Panc1 (cell line): ENCODE results near the gene LHPP. TPM values are rescaled to one million over a fixed set of nuclear protein-coding genes. Genes with fewer than 3 reads are reported as not detected.

Source experiments
- ATAC-seq: fragments of 200-7000 bp; cut with Tn5 transposase; 2 replicates; pipeline ENCODE4 v1.9.1; 2020; ENCODE audit warnings: mild to moderate bottlenecking, moderate library complexity
- BruUV-seq: library from RNA; stranded (reverse); fragments of 400-500 nt; replicated peaks from 2 replicates; lab custom pipeline; 2021; lab: Mats Ljungman, UMichigan
- CTCF ChIA-PET: fragments of 300-600 bp; sonication (Branson Sonifier 250); formaldehyde crosslinking; loops from one replicate; lab custom pipeline; 2022; ENCODE audit warnings: antibody characterized with exemption; lab: Charles Lee
- POLR2A ChIA-PET: fragments of 300-600 bp; sonication (Branson Sonifier 250); formaldehyde crosslinking; loops from one replicate; lab custom pipeline; 2022; ENCODE audit warnings: antibody characterized with exemption; lab: Charles Lee
- DNase-seq: peaks from one replicate; pipeline ENCODE4 v3.0.0-alpha.2; 2010; ENCODE audit warnings: low read depth, low spot score
- H3K27ac ChIP-seq: 2 replicates; pipeline ENCODE4 v1.5.1; 2011; ENCODE audit warnings: mild to moderate bottlenecking, low read length, inconsistent platforms
- H3K27me3 ChIP-seq: fragments of 200-500 bp; sonication (Bioruptor generic); 2 replicates; pipeline ENCODE4 v1.6.0; 2014; ENCODE audit warnings: low read length, inconsistent platforms; ENCODE audit not compliant: control insufficient read depth, insufficient read depth
- H3K36me3 ChIP-seq: fragments of 200-500 bp; sonication (Bioruptor generic); 2 replicates; pipeline ENCODE4 v1.5.1; 2014; ENCODE audit warnings: inconsistent platforms, mild to moderate bottlenecking, low read length, moderate library complexity; ENCODE audit not compliant: control insufficient read depth, insufficient read depth
- H3K4me1 ChIP-seq: 2 replicates; pipeline ENCODE4 v1.5.1; 2011; ENCODE audit warnings: inconsistent platforms, mild to moderate bottlenecking, low read length, moderate library complexity; ENCODE audit not compliant: control insufficient read depth, insufficient read depth
- H3K4me3 ChIP-seq, 2 experiments: 2 replicates each; pipeline ENCODE4 v1.5.1; 2011 to 2012; ENCODE audit warnings: low read depth in 2 of 2, low read length in 2 of 2, mild to moderate bottlenecking in 2 of 2, inconsistent platforms in 1 of 2, moderate library complexity in 1 of 2
- H3K9me3 ChIP-seq: fragments of 200-500 bp; sonication (Bioruptor generic); 2 replicates; pipeline ENCODE4 v1.5.1; 2014; ENCODE audit warnings: low read depth, mild to moderate bottlenecking, inconsistent platforms, low read length, moderate library complexity; ENCODE audit not compliant: control insufficient read depth, insufficient read depth
- CTCF ChIP-seq: fragments of 450-650 bp; IDR thresholded peaks from 2 replicates; pipeline ENCODE4 v1.5.1; 2017; ENCODE audit warnings: mild to moderate bottlenecking
- POLR2AphosphoS5 ChIP-seq: IDR thresholded peaks from 2 replicates; pipeline ENCODE4 v1.6.1; 2012; ENCODE audit warnings: mild to moderate bottlenecking, low read depth, low read length, moderate library complexity
- SIN3A ChIP-seq: IDR thresholded peaks from 2 replicates; pipeline ENCODE4 v1.6.1; 2012; ENCODE audit warnings: low read depth, mild to moderate bottlenecking, low read length, moderate library complexity, borderline replicate concordance; ENCODE audit not compliant: insufficient read depth
- TCF7L2 ChIP-seq: IDR thresholded peaks from 2 replicates; pipeline ENCODE4 v1.6.1; 2011; ENCODE audit warnings: mild to moderate bottlenecking, low read depth, low read length, inconsistent platforms
- in situ Hi-C: cut with HindIII; loops from 2 replicates; pipeline ENCODE4 v1.10.0; 2016; ENCODE audit warnings: low sequenced_read_pairs, low pct_unique_long_range_greater_than_20kb
- intact Hi-C: fragments of 100-400 bp; cut with micrococcal nuclease; formaldehyde crosslinking; loops from one replicate; pipeline ENCODE4 v1.10.0; 2022; ENCODE audit not compliant: unreplicated experiment
- total RNA-seq: library from RNA; stranded (reverse); gene quantifications from one replicate; pipeline ENCODE4 v1.2.1, GENCODE V29; 2021; ENCODE audit not compliant: unreplicated experiment
- TF ChIP-seq, protein P1 (sequence below), 2 experiments: IDR thresholded peaks; 2 replicates each; pipeline ENCODE4 v1.6.1; 2011 to 2012; ENCODE audit warnings: low read depth in 2 of 2, control low read depth in 1 of 2, low read length in 1 of 2, mild to moderate bottlenecking in 1 of 2, moderate library complexity in 1 of 2; ENCODE audit not compliant: insufficient read depth in 1 of 2

Gene LHPP
- total RNA-seq, 1 experiment from 2014 or later = 15.0 TPM

GRCh38 chr10:124453960-124454610, 7.5 kb upstream of the LHPP start:
- ATAC-seq (no peak), DNase-seq (no peak)
- ChIA-PET POLR2A (no interaction called here), CTCF (interaction anchor here (0.6 kb wide), 1 partner anchor 30 kb away, joined by 3 read pairs; no protein-coding TSS in a partner anchor)
- intact Hi-C loops = no loop called here
- no peak overlapping the region for H3K27ac ChIP-seq
- no TSS peak for BruUV-seq
- TF ChIP-seq CTCF = no peak
- no peak for TF ChIP-seq POLR2AphosphoS5
- TF ChIP-seq SIN3A = no peak
- no peak for TF ChIP-seq TCF7L2
- TF ChIP-seq, protein P1, sequence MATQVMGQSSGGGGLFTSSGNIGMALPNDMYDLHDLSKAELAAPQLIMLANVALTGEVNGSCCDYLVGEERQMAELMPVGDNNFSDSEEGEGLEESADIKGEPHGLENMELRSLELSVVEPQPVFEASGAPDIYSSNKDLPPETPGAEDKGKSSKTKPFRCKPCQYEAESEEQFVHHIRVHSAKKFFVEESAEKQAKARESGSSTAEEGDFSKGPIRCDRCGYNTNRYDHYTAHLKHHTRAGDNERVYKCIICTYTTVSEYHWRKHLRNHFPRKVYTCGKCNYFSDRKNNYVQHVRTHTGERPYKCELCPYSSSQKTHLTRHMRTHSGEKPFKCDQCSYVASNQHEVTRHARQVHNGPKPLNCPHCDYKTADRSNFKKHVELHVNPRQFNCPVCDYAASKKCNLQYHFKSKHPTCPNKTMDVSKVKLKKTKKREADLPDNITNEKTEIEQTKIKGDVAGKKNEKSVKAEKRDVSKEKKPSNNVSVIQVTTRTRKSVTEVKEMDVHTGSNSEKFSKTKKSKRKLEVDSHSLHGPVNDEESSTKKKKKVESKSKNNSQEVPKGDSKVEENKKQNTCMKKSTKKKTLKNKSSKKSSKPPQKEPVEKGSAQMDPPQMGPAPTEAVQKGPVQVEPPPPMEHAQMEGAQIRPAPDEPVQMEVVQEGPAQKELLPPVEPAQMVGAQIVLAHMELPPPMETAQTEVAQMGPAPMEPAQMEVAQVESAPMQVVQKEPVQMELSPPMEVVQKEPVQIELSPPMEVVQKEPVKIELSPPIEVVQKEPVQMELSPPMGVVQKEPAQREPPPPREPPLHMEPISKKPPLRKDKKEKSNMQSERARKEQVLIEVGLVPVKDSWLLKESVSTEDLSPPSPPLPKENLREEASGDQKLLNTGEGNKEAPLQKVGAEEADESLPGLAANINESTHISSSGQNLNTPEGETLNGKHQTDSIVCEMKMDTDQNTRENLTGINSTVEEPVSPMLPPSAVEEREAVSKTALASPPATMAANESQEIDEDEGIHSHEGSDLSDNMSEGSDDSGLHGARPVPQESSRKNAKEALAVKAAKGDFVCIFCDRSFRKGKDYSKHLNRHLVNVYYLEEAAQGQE (IDR thresholded peaks at IDR 0.05; ENCODE audit: insufficient read depth in 1 of 2, low read depth in 2 of 2, low read length in 1 of 2) = no peak
- no peaks in the 10 kb centered on the region for H3K9me3 ChIP-seq
- in situ Hi-C loops = no loop called here
- H3K36me3 ChIP-seq = no peaks in the 10 kb centered on the region
- H3K27me3 ChIP-seq = peaks cover 47% of the 10 kb centered on the region
- peaks cover 3% of the 10 kb centered on the region; the same call in 1 of the 2 replicates for H3K4me1 ChIP-seq
- no peak overlapping the region for H3K4me3 ChIP-seq

DNA sequence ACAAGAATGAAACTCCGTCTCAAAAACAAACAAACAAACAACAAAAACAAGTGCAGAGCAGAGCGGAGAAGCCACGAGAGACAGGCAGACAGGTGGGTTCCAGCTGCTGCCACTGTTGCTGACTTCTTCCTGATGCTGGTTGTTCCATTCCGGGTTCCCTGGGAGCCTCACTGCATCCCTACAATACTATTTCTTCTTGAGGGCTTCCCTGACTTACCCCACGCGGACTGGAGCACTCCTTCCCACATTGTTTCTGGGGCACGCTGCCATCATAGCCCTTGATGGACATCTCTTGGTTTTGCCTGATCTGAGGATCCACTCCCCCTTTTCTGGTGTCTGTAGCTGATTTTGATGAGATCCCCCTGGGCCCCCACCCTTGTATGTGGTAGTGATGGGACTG, 6.2 kb upstream of the LHPP start:
- no peak for DNase-seq
- Histone ChIP-seq H3K36me3 (no peaks in the 10 kb centered on the region), H3K9me3 (no peaks in the 10 kb centered on the region), H3K27ac (no peak overlapping the region), H3K4me1 (no peaks in the 10 kb centered on the region), H3K4me3 (no peak overlapping the region), H3K27me3 (peaks cover 36% of the 10 kb centered on the region)
- intact Hi-C loops = no loop called here
- no TSS peak for BruUV-seq
- ChIA-PET POLR2A (no interaction called here), CTCF (no interaction called here)
- in situ Hi-C loops = no loop called here
- no peak for TF ChIP-seq SIN3A
- no peak for TF ChIP-seq POLR2AphosphoS5
- no peak for TF ChIP-seq CTCF
- TF ChIP-seq, protein P1 (IDR thresholded peaks at IDR 0.05; ENCODE audit: insufficient read depth in 1 of 2, low read depth in 2 of 2, low read length in 1 of 2) = no peak
- TF ChIP-seq TCF7L2 = no peak
- no peak for ATAC-seq
